ENCODE measurements around the gene ELL. TPM values are rescaled to one million over a fixed set of nuclear protein-coding genes. Genes with fewer than 3 reads are reported as not detected.

Gene ELL
- total RNA-seq, 2 experiments from 2014 or later, result 22.9 to 33.7 TPM

DNA sequence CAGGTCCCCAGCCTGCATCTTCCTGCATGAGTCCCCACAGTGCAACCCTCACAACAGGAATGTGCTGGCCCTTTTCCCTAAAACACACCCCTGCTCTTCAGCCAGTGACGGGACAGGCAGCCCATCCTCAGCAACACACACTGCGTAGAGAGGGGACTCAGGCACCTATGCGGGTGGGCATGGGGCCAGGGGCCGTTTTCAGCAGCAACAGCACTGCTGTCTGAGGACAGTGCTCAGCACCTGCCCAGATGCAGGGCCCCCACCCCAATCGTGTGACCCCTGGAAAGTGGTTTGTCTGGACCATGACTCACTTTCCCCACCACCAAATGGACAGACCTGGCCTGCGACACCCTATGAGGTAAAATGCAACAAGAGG, 55.9 kb downstream of the ELL start:
- no peak for DNase-seq

GRCh38 chr19:18465214-18465963, 56.5 kb downstream of the ELL start:
- peaks cover 8% of the 10 kb centered on the region for H3K36me3 Mint-ChIP-seq
- H3K9me3 Mint-ChIP-seq (ENCODE audit: low read depth), result no peaks in the 10 kb centered on the region
- no peaks in the 10 kb centered on the region for H3K27me3 Mint-ChIP-seq
- H3K4me3 Mint-ChIP-seq, result no peak overlapping the region
- H3K4me1 Mint-ChIP-seq, result peaks cover 20% of the 10 kb centered on the region
- ATAC-seq (no peak), DNase-seq (no peak)
- CTCF ChIA-PET, result interaction anchor here (0.9 to 5.9 kb wide), 2 partner anchors 14 to 29 kb away, joined by 3 to 38 read pairs; no protein-coding TSS in a partner anchor
- no peak overlapping the region for H3K27ac Mint-ChIP-seq

More for the DNA sequence above, 55.9 kb downstream of the ELL start:
- peak overlapping the region; percentile 15 for H3K27ac Mint-ChIP-seq
- no peak overlapping the region for H3K4me3 Mint-ChIP-seq
- peaks cover 21% of the 10 kb centered on the region for H3K4me1 Mint-ChIP-seq
- H3K27me3 Mint-ChIP-seq, result no peaks in the 10 kb centered on the region
- CTCF ChIA-PET, result interaction anchor here (1.2 kb wide), 3 partner anchors 16 to 40 kb away, joined by 3 to 4 read pairs (median 3); no protein-coding TSS in a partner anchor
- ATAC-seq, result no peak
- H3K36me3 Mint-ChIP-seq, result peaks cover 8% of the 10 kb centered on the region
- no peaks in the 10 kb centered on the region for H3K9me3 Mint-ChIP-seq (ENCODE audit: low read depth)

- no peak for ATAC-seq
- peak overlapping the region; percentile 56 for H3K27ac Mint-ChIP-seq
- peaks cover 8% of the 10 kb centered on the region for H3K36me3 Mint-ChIP-seq
- CTCF ChIA-PET, result interaction anchor here (0.9 to 5.9 kb wide), 2 partner anchors 14 to 30 kb away, joined by 3 to 38 read pairs; no protein-coding TSS in a partner anchor
- peaks cover 17% of the 10 kb centered on the region for H3K4me1 Mint-ChIP-seq
- H3K4me3 Mint-ChIP-seq, result no peak overlapping the region
- no peaks in the 10 kb centered on the region for H3K27me3 Mint-ChIP-seq
- no peak for DNase-seq
- H3K9me3 Mint-ChIP-seq (ENCODE audit: low read depth), result no peaks in the 10 kb centered on the region
Observed at GRCh38 chr19:18464646-18465045, 57.2 kb downstream of the ELL start.

DNA sequence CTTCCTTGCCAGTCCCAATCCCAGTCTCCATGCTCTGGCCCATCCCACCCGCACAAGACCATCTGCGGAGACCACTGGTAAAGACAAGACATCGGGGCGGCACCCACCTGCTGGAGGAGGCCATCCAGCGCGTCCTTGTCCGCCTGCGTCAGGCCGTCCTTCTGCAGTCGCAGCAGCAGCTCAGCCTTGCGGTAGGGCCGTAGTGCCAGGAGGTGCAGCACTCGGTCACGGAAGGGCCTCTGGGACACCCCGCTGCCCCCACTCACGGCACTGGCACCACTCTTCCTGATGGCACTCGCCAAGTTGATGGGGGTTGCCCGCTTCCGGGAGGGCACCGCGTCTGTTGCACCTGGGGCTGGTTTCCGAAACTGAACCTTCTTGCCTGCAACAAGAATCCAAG, 60.4 kb downstream of the ELL start:
- H3K27me3 Mint-ChIP-seq, result no peaks in the 10 kb centered on the region
- no peaks in the 10 kb centered on the region for H3K9me3 Mint-ChIP-seq (ENCODE audit: low read depth)
- peaks cover 12% of the 10 kb centered on the region for H3K4me1 Mint-ChIP-seq
- CTCF ChIA-PET, result interaction anchor here (0.6 to 5.9 kb wide), 24 partner anchors 8 to 429 kb away, joined by 3 to 38 read pairs (median 4); partner anchors contain the start of gene REX1BD
- peaks cover 8% of the 10 kb centered on the region for H3K36me3 Mint-ChIP-seq
- DNase-seq (no peak), ATAC-seq (no peak)
- no peak overlapping the region for H3K4me3 Mint-ChIP-seq
- H3K27ac Mint-ChIP-seq, result no peak overlapping the region

DNA sequence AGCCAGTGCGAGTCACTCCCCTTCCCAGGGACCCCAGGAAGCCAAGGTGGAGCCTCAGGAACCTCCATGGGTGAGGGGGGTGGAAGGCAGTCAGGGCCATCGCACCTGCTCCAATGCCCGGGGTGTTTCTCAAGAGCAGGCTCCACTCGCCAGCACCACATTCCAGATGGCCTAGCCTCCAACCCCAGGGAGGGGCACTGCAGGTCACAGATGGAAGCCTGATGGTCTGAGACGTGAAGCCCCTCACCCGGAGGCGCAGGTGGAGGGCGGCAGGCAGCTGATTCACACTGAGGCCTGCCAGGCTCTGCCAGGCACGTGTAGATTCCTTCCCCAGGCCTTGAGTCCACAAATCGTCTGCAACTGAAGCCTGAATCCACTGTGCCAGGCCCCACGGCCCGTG, 61.0 kb downstream of the ELL start:
- H3K27ac Mint-ChIP-seq, result no peak overlapping the region
- DNase-seq, result no peak
- no peaks in the 10 kb centered on the region for H3K9me3 Mint-ChIP-seq (ENCODE audit: low read depth)
- CTCF ChIA-PET, result interaction anchor here (1.1 to 5.9 kb wide), 8 partner anchors 9 to 133 kb away, joined by 3 to 38 read pairs (median 4); no protein-coding TSS in a partner anchor
- peaks cover 12% of the 10 kb centered on the region for H3K4me1 Mint-ChIP-seq
- H3K27me3 Mint-ChIP-seq, result no peaks in the 10 kb centered on the region
- H3K4me3 Mint-ChIP-seq, result no peak overlapping the region
- ATAC-seq, result no peak
- H3K36me3 Mint-ChIP-seq, result peaks cover 8% of the 10 kb centered on the region

GRCh38 chr19:18457483-18458331, 64.2 kb downstream of the ELL start:
- Mint-ChIP-seq H3K4me1 (peaks cover 3% of the 10 kb centered on the region), H3K27ac (peak overlapping the region; percentile 32), H3K9me3 (ENCODE audit: low read depth) (no peaks in the 10 kb centered on the region), H3K27me3 (no peaks in the 10 kb centered on the region), H3K36me3 (no peaks in the 10 kb centered on the region), H3K4me3 (no peak overlapping the region)
- CTCF ChIA-PET, result interaction anchor here (1.2 kb wide), 1 partner anchor 12 kb away, joined by 6 read pairs; no protein-coding TSS in a partner anchor
- DNase-seq (no peak), ATAC-seq (no peak)

- Mint-ChIP-seq H3K27me3 (no peaks in the 10 kb centered on the region), H3K9me3 (ENCODE audit: low read depth) (no peaks in the 10 kb centered on the region), H3K4me3 (no peak overlapping the region), H3K27ac (no peak overlapping the region), H3K4me1 (peaks cover 1% of the 10 kb centered on the region), H3K36me3 (no peaks in the 10 kb centered on the region)
- ATAC-seq (no peak), DNase-seq (no peak)
- CTCF ChIA-PET, result no interaction called here
Observed at GRCh38 chr19:18456974-18457373, 64.9 kb downstream of the ELL start.

DNA sequence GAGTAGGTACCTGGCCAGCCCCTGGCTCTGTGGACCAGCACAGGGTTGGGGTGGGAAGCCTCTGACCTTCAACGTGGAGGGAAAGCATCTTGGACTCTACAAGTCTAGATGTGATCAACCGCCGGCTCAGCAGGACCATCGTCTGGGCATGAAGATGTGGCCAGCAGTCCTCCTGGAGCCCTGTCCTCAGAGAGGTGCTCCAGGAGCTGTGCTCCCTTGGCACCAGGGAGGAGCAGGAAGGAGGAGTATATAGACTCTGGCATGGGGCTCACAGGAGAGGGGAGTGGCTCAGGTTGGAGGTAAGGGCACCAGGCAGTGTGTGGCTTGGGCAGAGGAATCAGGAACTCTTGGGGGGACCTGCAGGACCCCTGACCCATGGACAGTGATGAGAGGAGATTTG, 65.6 kb downstream of the ELL start:
- CTCF ChIA-PET, result no interaction called here
- Mint-ChIP-seq H3K36me3 (no peaks in the 10 kb centered on the region), H3K9me3 (ENCODE audit: low read depth) (no peaks in the 10 kb centered on the region), H3K27ac (no peak overlapping the region), H3K4me3 (no peak overlapping the region), H3K4me1 (no peaks in the 10 kb centered on the region), H3K27me3 (no peaks in the 10 kb centered on the region)
- no peak for ATAC-seq
- DNase-seq, result no peak

DNA sequence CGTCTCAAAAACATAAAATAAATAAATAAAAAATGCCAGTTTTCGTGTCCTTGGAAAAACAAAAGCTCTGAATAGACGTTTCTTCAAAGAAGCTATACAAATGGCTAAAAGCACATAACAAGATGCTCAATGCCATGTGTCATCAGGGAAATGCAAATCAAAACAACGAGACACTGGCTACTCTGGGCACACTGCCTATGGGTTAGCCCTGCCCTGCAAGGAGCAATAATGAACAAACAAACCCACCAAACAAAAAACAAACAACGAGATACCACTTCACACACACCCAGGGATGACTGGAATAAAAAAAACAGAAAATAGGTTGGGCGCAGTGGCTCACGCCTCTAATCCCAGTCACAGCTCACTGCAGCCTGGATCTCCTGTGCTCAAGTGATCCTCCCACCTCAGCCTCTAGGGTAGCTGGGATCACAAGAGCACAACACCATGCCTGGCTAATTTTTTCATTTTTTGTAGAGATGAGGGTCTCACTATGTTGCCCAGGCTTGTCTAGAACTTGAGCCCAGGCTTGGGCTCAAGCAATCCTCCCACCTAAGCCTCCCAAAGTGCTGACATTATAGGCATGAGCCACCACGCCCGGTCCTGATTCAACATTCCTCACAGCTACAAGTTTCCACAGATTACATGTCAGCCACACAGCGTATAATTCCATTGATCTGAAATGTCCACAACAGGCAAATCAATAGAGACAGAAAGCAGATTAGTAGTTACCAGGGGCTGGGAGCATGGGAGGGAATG, 68.4 kb downstream of the ELL start:
- Mint-ChIP-seq H3K4me3 (no peak overlapping the region), H3K27me3 (no peaks in the 10 kb centered on the region), H3K27ac (no peak overlapping the region), H3K9me3 (ENCODE audit: low read depth) (no peaks in the 10 kb centered on the region), H3K36me3 (peaks cover 2% of the 10 kb centered on the region), H3K4me1 (peaks cover 2% of the 10 kb centered on the region)
- DNase-seq, result no peak
- CTCF ChIA-PET, result interaction anchor here (1.0 to 2.3 kb wide), 7 partner anchors 9 to 140 kb away, joined by 3 to 10 read pairs (median 6); no protein-coding TSS in a partner anchor
- ATAC-seq, result no peak

DNA sequence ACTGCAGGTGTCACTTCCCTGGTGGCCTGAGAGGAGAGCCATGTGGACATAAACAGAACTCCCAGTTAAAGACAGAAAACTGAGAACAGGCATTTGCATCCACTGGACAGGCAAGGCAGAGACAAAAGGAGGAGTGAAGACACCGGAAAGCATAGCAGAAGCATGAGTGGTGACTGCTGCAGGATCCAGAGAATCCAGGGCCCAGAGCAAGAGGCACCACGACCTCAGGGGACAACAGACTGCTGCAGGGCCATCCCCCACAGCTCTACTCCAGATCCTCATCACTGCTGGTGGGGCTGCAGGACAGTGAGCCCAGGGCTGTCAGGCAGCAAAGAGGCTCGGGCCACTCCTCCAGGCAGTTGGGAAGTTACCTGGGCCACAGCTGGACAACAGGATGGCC, 69.5 kb downstream of the ELL start:
- peaks cover 2% of the 10 kb centered on the region for H3K4me1 Mint-ChIP-seq
- no peaks in the 10 kb centered on the region for H3K27me3 Mint-ChIP-seq
- DNase-seq (no peak), ATAC-seq (no peak)
- H3K36me3 Mint-ChIP-seq, result peaks cover 2% of the 10 kb centered on the region
- peak overlapping the region; percentile 6 for H3K27ac Mint-ChIP-seq
- CTCF ChIA-PET, result interaction anchor here (1.0 to 3.1 kb wide), 10 partner anchors 10 to 230 kb away, joined by 3 to 38 read pairs (median 6); partner anchors contain the start of genes CRTC1 and REX1BD
- H3K4me3 Mint-ChIP-seq, result no peak overlapping the region
- H3K9me3 Mint-ChIP-seq (ENCODE audit: low read depth), result no peaks in the 10 kb centered on the region

DNA sequence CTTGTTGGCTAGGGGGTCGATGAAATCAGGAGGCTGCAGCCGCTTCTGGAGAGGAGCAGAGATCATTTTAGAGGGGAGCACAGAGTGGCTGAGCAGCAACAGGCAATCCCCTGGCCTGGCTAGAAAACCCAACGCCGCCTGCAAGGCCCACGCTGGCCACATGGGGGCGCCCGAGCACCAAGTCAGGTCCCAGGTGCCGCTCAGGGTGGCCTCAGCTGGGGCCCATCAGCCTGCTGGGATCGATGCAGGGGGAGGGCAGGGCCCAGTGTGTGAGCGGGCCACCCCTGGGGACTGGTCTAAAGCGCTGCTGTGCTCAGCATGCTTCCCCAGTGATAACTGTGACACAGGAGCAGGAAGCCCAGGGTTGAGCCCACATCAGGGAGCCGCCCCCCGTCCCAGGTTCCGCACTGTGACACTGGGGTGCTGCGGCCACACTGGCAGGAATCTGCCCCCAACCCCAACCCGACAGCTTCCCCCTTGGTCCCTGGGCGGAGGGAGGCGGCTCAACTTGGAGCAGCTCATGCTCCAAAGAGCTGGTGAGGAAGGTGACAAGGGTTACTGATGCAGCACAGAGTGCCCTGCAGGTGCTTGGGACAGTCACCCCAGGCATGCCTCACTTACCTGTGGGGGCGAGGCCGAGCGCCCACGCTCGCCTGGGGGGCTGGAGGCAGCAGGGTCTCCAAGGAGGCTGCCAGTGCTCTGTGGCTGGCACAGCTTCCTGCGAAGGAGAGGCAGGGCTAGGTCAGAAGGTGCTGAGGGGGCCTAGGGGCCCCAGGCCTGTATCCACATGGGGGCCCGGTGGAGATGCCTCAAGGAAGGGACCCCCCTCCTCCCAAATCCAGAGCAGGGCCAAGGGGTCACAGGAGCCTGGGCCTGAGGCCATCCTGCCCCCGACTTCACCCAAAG, 70.7 kb downstream of the ELL start:
- CTCF ChIA-PET, result interaction anchor here (0.6 to 3.1 kb wide), 44 partner anchors 8 to 933 kb away, joined by 3 to 38 read pairs (median 4); partner anchors contain the start of genes COPE, CRTC1, DDX49 and ELL
- H3K4me3 Mint-ChIP-seq, result no peak overlapping the region
- ATAC-seq (peak; percentile 93), DNase-seq (peak; percentile 90)
- H3K36me3 Mint-ChIP-seq, result peaks cover 2% of the 10 kb centered on the region
- H3K4me1 Mint-ChIP-seq, result peaks cover 2% of the 10 kb centered on the region
- no peaks in the 10 kb centered on the region for H3K9me3 Mint-ChIP-seq (ENCODE audit: low read depth)
- H3K27ac Mint-ChIP-seq, result peak overlapping the region; percentile 49
- H3K27me3 Mint-ChIP-seq, result no peaks in the 10 kb centered on the region
